Measurements from ENCODE around the gene HDAC4. TPM values are rescaled to one million over a fixed set of nuclear protein-coding genes. Genes with fewer than 3 reads are reported as not detected.

The HDAC4 gene
- total and polyA plus RNA-seq, 2 experiments from 2014 or later: 8.1 to 41.8 TPM

DNA sequence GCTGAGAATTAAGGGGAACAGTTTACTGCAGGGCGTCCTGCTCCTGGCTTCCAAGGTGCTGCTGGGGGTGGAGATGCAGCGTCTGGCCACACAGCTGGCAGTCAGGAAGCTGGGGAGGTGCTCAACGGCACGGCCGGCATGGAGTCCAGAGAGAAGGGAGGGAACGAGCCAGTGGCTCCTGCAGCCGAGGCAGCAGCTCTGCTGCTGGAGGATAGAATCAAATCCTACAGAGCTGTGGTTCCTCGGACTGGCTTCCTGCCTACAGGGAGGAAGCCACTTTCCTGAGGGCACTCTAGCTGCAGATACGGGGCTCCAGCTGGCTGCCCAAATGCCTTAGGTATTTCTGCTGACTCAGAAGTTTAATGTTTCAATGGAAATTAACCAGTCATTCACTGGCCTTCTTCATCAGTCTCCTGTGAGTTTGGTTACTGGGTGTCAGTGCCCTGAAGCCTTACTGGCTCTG is 286.7 kb downstream of the HDAC4 start:
- peaks cover 10% of the 10 kb centered on the region for H3K36me3 Mint-ChIP-seq (ENCODE audit: low read depth)
- Histone ChIP-seq H3F3A (replicated peaks; ENCODE audit: low read depth) (no peaks in the 10 kb centered on the region), H3K36me3 (ENCODE audit: insufficient read depth) (no peaks in the 10 kb centered on the region), H3K27ac (ENCODE audit: low read depth) (no peak overlapping the region), H3K4me1 (ENCODE audit: insufficient read depth) (no peaks in the 10 kb centered on the region), H3K4me3 (no peak overlapping the region), H4K20me1 (replicated peaks; ENCODE audit: insufficient read depth) (no peaks in the 10 kb centered on the region), H3K9me2 (ENCODE audit: insufficient read depth) (no peaks in the 10 kb centered on the region), H3K27me3 (ENCODE audit: insufficient read depth) (no peaks in the 10 kb centered on the region), H3K79me2 (replicated peaks; ENCODE audit: insufficient read depth) (no peaks in the 10 kb centered on the region), H3K4me2 (no peak overlapping the region), H2AFZ (no peak overlapping the region)
- TF ChIP-seq NANOG (IDR thresholded peaks at IDR 0.05; ENCODE audit: borderline replicate concordance) (no peak), CREB1 (CRISPR knock-in tag; IDR thresholded peaks at IDR 0.05; ENCODE audit: low read depth) (no peak), STAT1 (IDR thresholded peaks at IDR 0.05; ENCODE audit: unreplicated experiment) (no peak), POLR2AphosphoS5 (IDR thresholded peaks at IDR 0.05; ENCODE audit: low read depth) (no peak), ZNF114 (CRISPR knock-in tag; IDR thresholded peaks at IDR 0.05) (no peak), ZNF331 (CRISPR knock-in tag; IDR thresholded peaks at IDR 0.05; ENCODE audit: low read depth) (no peak), CTCF (conservative IDR thresholded peaks at IDR 0.05; ENCODE audit: low read depth in 2 of 2) (no peak), EZH2phosphoT487 (IDR thresholded peaks at IDR 0.05; ENCODE audit: unreplicated experiment) (no peak), JUNB (IDR thresholded peaks at IDR 0.05; ENCODE audit: unreplicated experiment) (no peak), ZNF462 (CRISPR knock-in tag; IDR thresholded peaks at IDR 0.05) (no peak), EZH2 (IDR thresholded peaks at IDR 0.05; ENCODE audit: low read depth, unreplicated experiment) (no peak), ETS1 (IDR thresholded peaks at IDR 0.05) (no peak)
- TF ChIP-seq, protein P1, sequence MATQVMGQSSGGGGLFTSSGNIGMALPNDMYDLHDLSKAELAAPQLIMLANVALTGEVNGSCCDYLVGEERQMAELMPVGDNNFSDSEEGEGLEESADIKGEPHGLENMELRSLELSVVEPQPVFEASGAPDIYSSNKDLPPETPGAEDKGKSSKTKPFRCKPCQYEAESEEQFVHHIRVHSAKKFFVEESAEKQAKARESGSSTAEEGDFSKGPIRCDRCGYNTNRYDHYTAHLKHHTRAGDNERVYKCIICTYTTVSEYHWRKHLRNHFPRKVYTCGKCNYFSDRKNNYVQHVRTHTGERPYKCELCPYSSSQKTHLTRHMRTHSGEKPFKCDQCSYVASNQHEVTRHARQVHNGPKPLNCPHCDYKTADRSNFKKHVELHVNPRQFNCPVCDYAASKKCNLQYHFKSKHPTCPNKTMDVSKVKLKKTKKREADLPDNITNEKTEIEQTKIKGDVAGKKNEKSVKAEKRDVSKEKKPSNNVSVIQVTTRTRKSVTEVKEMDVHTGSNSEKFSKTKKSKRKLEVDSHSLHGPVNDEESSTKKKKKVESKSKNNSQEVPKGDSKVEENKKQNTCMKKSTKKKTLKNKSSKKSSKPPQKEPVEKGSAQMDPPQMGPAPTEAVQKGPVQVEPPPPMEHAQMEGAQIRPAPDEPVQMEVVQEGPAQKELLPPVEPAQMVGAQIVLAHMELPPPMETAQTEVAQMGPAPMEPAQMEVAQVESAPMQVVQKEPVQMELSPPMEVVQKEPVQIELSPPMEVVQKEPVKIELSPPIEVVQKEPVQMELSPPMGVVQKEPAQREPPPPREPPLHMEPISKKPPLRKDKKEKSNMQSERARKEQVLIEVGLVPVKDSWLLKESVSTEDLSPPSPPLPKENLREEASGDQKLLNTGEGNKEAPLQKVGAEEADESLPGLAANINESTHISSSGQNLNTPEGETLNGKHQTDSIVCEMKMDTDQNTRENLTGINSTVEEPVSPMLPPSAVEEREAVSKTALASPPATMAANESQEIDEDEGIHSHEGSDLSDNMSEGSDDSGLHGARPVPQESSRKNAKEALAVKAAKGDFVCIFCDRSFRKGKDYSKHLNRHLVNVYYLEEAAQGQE (IDR thresholded peaks at IDR 0.05; ENCODE audit: unreplicated experiment): no peak
- H3K9me3 Mint-ChIP-seq: no peaks in the 10 kb centered on the region
- peaks cover 3% of the 10 kb centered on the region; the same call in 2 of the 3 replicates for H3K4me1 Mint-ChIP-seq
- peak overlapping the region; percentile 89 for H3K27ac Mint-ChIP-seq
- H3K4me3 Mint-ChIP-seq: no peak overlapping the region
- ATAC-seq: no peak
- peaks cover 27% of the 10 kb centered on the region for H3K27me3 Mint-ChIP-seq (ENCODE audit: insufficient read depth, low read depth, poor library complexity)
- DNase-seq (ENCODE audit: low spot score): no peak

Measured in GM23338 (cell line).